Stimulated activated naive CD8-positive, alpha-beta T cell treated with anti-CD3 and anti-CD28 coated beads, Interleukin-15, Interleukin-2, amounts not matched to agents 100 U/mL and 50 U/mL, for 24 hours (primary cell): ENCODE measurements around the gene SPATS2.
A peak's percentile ranks its signal among the peaks of the same experiment; 100 is the strongest.

Experiments
- ATAC-seq: fragments of 150-1000 bp; cut with Tn5 transposase; one replicate; pipeline ENCODE4 v1.10.0; 2021
- DNase-seq: peaks from one replicate; pipeline ENCODE4 v3.0.0; 2021

The SPATS2 gene

GRCh38 chr12:49541140-49541861, 174.0 kb downstream of the SPATS2 start:
- ATAC-seq (no peak), DNase-seq (no peak)

GRCh38 chr12:49541911-49542505, 174.7 kb downstream of the SPATS2 start:
- ATAC-seq (no peak), DNase-seq (no peak)

DNA sequence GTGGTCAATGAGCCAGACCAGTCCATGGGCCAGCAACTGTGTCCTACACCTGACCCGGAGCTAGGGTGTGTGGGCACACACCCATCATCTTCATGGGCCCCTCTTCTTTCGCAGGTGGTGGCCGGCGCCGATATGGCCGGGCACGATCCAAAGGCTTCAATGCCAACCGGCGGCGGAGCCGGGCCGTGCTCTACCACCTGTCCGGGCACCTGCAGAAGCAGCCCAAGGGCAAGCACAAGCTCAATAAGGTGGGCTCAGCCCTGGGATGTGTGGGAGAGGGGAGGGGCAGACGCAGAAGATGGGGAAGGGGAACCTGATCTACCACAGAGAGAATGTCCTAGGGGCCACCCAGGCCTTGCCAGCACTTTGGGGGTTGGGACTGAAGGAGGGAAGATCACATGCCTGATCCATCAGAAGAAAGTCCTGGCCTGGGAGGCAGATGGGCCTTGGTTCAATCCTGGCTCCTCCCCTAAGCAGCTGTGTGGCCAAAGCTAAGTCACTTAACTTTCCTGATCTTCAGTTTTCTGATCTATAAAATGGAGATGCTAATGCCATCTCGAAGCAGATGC, 175.4 kb downstream of the SPATS2 start:
- DNase-seq (no peak), ATAC-seq (no peak)

- DNase-seq (no peak), ATAC-seq (no peak)
Measured at GRCh38 chr12:49543221-49543913, 176.1 kb downstream of the SPATS2 start.

DNA sequence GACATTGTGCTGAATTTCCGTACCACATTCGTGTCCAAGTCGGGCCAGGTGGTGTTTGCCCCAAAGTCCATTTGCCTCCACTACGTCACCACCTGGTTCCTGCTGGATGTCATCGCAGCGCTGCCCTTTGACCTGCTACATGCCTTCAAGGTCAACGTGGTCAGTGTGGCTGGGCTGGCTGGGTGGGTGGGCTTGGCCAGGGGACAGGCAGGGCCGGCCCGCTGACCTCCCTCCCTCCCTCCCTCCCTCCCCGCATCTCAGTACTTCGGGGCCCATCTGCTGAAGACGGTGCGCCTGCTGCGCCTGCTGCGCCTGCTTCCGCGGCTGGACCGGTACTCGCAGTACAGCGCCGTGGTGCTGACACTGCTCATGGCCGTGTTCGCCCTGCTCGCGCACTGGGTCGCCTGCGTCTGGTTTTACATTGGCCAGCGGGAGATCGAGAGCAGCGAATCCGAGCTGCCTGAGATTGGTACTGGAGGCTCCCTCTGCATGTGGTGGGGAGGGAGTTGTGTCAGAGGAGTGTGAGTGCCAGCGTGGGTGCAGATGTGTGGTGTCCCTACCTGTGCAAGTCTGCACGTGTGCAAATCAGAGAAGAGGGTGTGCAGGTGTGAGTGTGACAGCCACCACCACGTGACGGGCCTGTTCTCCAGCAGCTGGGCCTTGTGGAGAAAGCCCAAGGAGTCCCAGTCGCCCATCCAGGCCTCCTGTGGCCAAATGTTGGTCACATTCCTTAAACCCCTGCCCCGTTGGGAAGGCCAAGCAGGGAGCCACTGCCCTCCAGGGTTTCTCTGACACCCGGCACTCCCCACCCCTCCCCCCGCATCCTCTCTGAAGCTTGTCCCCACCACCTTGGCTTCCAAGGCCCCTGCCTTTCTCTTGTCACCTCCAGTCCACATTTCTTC, 176.9 kb downstream of the SPATS2 start:
- ATAC-seq (no peak), DNase-seq (no peak)

GRCh38 chr12:49545815-49546214, 178.6 kb downstream of the SPATS2 start:
- ATAC-seq, result no peak
- no peak for DNase-seq

DNA sequence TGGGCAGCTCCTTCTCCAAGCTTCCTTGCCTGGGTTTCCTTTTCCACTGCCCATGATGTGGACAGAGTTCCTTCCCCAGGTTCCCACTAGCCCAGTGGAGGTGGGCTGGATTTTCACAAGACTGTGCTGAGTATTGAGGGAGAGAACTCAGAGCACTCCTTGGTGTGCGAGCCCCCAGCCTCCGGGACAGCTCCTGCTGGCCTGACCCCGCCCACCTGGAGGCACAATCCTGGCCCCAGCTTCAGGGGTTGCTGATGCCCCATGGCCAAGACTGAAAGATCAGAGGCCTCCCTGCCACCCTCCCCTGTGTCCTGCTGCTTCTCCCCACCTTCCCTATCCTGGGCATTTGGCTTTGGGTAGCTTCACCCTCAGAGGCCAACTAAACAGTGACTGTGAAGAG, 179.2 kb downstream of the SPATS2 start:
- no peak for DNase-seq
- ATAC-seq, result no peak

GRCh38 chr12:49547090-49547690, 179.9 kb downstream of the SPATS2 start:
- no peak for DNase-seq
- ATAC-seq, result no peak

GRCh38 chr12:49548481-49548821, 181.2 kb downstream of the SPATS2 start:
- ATAC-seq (peak; percentile 35), DNase-seq (peak; percentile 35)

GRCh38 chr12:49548822-49549648, 181.8 kb downstream of the SPATS2 start:
- peak; percentile 38 for ATAC-seq
- peak; percentile 57 for DNase-seq

DNA sequence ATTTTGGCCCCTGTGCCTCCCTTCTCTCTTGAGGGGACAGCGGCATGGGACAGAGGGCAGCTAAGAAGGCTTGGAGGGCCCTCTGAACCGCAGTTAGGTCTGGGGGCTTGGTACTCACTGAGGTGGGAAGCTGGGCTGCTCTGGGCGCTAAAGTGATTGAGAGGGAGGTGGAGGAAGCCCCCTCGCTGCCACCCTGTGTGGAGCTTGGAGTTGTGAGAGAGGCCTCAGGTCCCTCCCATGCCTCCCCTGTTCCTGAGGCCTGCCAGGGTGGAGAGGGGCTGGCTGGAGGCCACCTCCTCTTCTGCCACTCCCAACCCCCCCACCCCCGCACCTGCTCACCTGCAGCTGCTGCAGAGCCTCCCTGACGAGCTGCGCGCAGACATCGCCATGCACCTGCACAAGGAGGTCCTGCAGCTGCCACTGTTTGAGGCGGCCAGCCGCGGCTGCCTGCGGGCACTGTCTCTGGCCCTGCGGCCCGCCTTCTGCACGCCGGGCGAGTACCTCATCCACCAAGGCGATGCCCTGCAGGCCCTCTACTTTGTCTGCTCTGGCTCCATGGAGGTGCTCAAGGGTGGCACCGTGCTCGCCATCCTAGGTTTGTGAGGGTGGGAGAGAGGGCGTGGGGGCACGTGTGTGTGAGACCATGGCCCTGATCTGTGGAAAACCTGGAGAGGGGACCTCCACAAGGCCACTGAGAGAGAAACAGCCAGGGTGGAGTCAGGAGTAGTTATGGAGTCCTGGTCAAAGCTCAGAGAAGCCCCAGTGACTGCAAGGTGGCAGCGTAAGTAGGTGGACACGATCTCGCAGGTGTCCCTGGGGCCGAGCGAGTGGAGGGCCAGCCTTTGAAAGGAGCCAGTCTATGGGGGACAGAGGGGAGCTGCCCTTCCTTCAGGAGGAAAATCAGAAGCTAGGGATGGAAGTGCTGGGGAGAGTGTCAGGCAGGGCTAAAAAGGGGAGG, 182.8 kb downstream of the SPATS2 start:
- ATAC-seq (no peak), DNase-seq (no peak)

DNA sequence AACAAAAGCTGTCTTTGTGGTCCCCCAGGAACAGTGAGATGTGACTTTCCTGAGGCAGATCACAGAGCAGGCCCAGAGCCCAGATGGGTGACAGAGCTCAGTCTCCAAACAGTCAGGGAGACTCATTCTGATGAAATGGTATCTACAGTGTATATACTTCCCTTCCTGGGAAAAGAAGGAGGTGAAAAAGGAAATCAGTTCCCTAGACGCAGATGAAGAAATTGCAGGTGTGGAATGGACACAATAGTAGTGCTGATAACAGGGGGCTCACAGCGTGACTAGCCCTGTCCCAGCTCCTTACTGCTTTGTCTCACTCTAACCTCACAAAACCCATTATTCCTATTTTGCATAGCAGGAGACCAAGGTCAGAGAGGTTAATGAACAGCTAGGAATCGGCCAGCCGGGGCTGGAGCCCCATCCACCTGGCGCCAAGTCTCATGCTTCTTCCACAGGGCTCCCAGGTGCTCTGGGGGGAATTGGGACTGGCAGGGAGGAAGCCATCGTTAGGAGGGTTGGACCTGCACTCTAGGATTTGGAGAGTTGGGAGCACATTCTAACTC, 183.5 kb downstream of the SPATS2 start:
- no peak for DNase-seq
- no peak for ATAC-seq

DNA sequence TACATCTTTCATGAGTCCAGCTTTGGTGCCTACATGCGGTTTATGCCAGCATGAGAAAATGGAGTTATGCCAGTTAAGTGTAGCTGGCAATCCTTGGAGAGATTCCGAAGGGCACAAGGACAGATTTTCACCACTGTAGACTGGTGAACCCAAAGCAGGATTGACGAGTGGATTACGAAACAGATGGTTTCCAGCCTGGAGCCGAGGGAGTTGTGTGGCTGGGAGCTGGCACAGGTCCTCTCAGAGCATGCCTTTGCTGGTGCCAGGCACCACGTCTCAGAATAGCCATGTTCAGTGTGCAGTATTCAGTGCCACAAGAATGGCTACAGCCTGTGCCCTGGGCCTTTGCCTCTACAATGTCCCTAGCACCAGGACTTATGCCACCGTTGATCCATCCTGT, 184.8 kb downstream of the SPATS2 start:
- ATAC-seq (no peak), DNase-seq (no peak)

DNA sequence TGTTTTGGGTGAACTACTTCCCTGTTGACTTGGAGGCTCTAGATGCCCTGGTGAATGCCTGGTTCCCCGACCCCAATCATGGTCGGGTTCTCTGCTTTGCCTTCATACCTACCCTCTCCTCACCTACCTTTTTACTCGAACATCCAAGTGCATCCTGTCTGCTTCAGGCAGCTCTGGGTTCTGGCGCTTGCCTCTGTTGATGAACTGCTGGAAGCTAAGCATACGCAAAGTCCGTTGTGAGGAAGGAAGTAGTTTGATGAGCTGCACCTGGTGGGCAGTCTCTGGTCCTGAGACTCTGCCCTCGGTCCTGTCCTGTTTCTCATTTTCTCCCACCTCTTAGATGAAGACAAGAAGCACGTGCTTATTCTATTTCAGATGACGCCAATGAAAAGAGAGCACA, 185.2 kb downstream of the SPATS2 start:
- no peak for ATAC-seq
- DNase-seq, result no peak

- ATAC-seq (no peak), DNase-seq (no peak)
Measured at GRCh38 chr12:49552899-49553298, 185.6 kb downstream of the SPATS2 start.

DNA sequence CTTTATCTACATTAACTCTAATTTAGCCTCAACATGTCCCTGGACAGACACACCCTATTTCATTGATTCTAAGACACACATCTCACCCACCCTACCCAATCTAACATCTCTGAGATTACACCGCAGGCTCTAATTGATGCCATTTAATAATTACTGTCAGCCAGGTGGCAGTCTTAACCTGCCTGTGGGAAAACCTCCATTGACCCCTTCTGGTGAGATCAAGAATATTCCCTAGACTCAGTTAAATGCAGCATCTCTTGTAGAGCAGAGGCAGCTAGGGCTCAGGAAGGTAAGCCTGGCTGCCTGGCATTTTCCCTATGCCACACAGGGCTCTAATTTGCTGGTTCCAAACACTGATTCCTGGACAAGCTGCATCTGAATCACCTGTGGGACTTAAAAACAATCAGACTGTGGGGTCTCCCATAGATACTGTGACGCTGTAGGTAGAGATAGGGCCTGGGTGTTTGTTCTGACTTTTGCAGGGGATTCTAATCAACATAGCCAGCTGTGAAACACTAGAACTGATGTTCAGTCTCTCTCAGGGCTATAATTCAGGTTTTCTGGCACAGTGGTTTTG, 186.3 kb downstream of the SPATS2 start:
- ATAC-seq, result no peak

GRCh38 chr12:49554266-49554665, 187.0 kb downstream of the SPATS2 start:
- ATAC-seq, result no peak
- DNase-seq, result no peak

More for the DNA sequence above, 186.3 kb downstream of the SPATS2 start:
- DNase-seq, result no peak

- DNase-seq (no peak), ATAC-seq (no peak)
Measured at GRCh38 chr12:49555631-49556390, 188.5 kb downstream of the SPATS2 start.
